IMR-90 (cell line): Measurements from ENCODE around the gene GABBR2. TPM values are rescaled to one million over a fixed set of nuclear protein-coding genes. Genes with fewer than 3 reads are reported as not detected.

Source experiments
- ATAC-seq: fragments of 200-7000 bp; cut with Tn5 transposase; 2 replicates; pipeline ENCODE4 v1.9.1; 2020; ENCODE audit warnings: low read depth, mild to moderate bottlenecking, moderate library complexity
- BruUV-seq: library from RNA; stranded (reverse); fragments of 400-500 nt; replicated peaks from 2 replicates; lab custom pipeline; 2021; lab: Mats Ljungman, UMichigan
- CTCF ChIA-PET: fragments of 300-600 bp; formaldehyde crosslinking; extraction: SDS; loops from one replicate; lab custom pipeline; 2021; ENCODE audit warnings: antibody characterized with exemption; lab: Yijun Ruan, JAX
- POLR2A ChIA-PET: fragments of 300-600 bp; sonication (Branson Sonifier 250); formaldehyde crosslinking; loops from one replicate; lab custom pipeline; 2022; ENCODE audit warnings: antibody characterized with exemption; ENCODE audit not compliant: unreplicated experiment; lab: Charles Lee
- DNase-seq: peaks from one replicate; pipeline ENCODE4 v3.0.0; 2013
- H2AFZ ChIP-seq: replicated peaks from 2 replicates; pipeline ENCODE3; 2013; ENCODE audit warnings: low read length, mild to moderate bottlenecking; ENCODE audit not compliant: poor library complexity
- H2AK5ac ChIP-seq: 2 replicates; pipeline ENCODE4 v1.6.1; 2013; ENCODE audit warnings: low read depth, low read length, inconsistent platforms
- H2AK9ac ChIP-seq: replicated peaks from 2 replicates; pipeline ENCODE3; 2013; ENCODE audit warnings: mild to moderate bottlenecking, low read depth, low read length, moderate library complexity; ENCODE audit not compliant: poor library complexity
- H2BK120ac ChIP-seq: 2 replicates; pipeline ENCODE4 v1.6.1; 2013; ENCODE audit warnings: low read depth, low read length, inconsistent platforms
- H2BK15ac ChIP-seq: 3 replicates; pipeline ENCODE4 v1.6.1; 2013; ENCODE audit warnings: low read depth, low read length, inconsistent platforms
- H2BK20ac ChIP-seq: 2 replicates; pipeline ENCODE4 v1.6.1; 2013; ENCODE audit warnings: low read depth, mild to moderate bottlenecking, inconsistent platforms, low read length, moderate library complexity
- H2BK5ac ChIP-seq: 2 replicates; pipeline ENCODE4 v1.6.1; 2013; ENCODE audit warnings: mild to moderate bottlenecking, low read depth, low read length, inconsistent platforms; ENCODE audit not compliant: poor library complexity, severe bottlenecking
- H3K14ac ChIP-seq: replicated peaks from 2 replicates; pipeline ENCODE4 v1.6.1; 2013; ENCODE audit warnings: low read depth, low read length, inconsistent platforms
- H3K18ac ChIP-seq: 2 replicates; pipeline ENCODE4 v1.6.1; 2013; ENCODE audit warnings: low read depth, low read length, control low read depth
- H3K23ac ChIP-seq: 2 replicates; pipeline ENCODE4 v1.6.1; 2013; ENCODE audit warnings: low read depth, low read length, inconsistent platforms
- H3K27ac ChIP-seq: 2 replicates; pipeline ENCODE4 v1.5.1; 2013; ENCODE audit warnings: mild to moderate bottlenecking, control low read depth, low read length; ENCODE audit not compliant: insufficient read depth
- H3K27me3 ChIP-seq: 2 replicates; pipeline ENCODE4 v1.6.1; 2013; ENCODE audit warnings: low read length; ENCODE audit not compliant: control insufficient read depth, insufficient read depth
- H3K36me3 ChIP-seq: 2 replicates; pipeline ENCODE4 v1.6.1; 2013; ENCODE audit warnings: low read length, mixed read lengths; ENCODE audit not compliant: control insufficient read depth, insufficient read depth
- H3K4ac ChIP-seq: 2 replicates; pipeline ENCODE4 v1.6.1; 2013; ENCODE audit warnings: low read depth, low read length, inconsistent platforms
- H3K4me1 ChIP-seq: 2 replicates; pipeline ENCODE4 v1.6.1; 2013; ENCODE audit warnings: low read length, mixed read lengths; ENCODE audit not compliant: control insufficient read depth, insufficient read depth
- H3K4me2 ChIP-seq: 2 replicates; pipeline ENCODE4 v1.6.1; 2013; ENCODE audit warnings: low read depth, mild to moderate bottlenecking, control low read depth, low read length, moderate library complexity
- H3K4me3 ChIP-seq: 2 replicates; pipeline ENCODE4 v1.5.1; 2013; ENCODE audit warnings: low read depth, mild to moderate bottlenecking, control low read depth, low read length, moderate library complexity; ENCODE audit not compliant: insufficient read depth
- H3K56ac ChIP-seq: 2 replicates; pipeline ENCODE4 v1.6.1; 2013; ENCODE audit warnings: low read length, inconsistent platforms; ENCODE audit not compliant: insufficient read depth; ENCODE audit errors: extremely low read depth
- H3K79me1 ChIP-seq, 2 experiments: 2 replicates each; pipeline ENCODE4 v1.6.1; 2013; ENCODE audit warnings: low read length in 2 of 2, inconsistent platforms in 1 of 2, low read depth in 1 of 2
- H3K9ac ChIP-seq: 2 replicates; pipeline ENCODE4 v1.6.1; 2013; ENCODE audit warnings: low read depth, low read length, control low read depth
- H3K9me1 ChIP-seq: 2 replicates; pipeline ENCODE4 v1.6.1; 2013; ENCODE audit warnings: low read length, inconsistent platforms; ENCODE audit not compliant: insufficient read depth
- H3K9me3 ChIP-seq: 2 replicates; pipeline ENCODE4 v1.6.1; 2013; ENCODE audit warnings: low read length; ENCODE audit not compliant: control insufficient read depth, insufficient read depth
- H4K20me1 ChIP-seq: 2 replicates; pipeline ENCODE4 v1.6.1; 2013; ENCODE audit warnings: low read length, inconsistent platforms; ENCODE audit not compliant: insufficient read depth
- H4K5ac ChIP-seq: 2 replicates; pipeline ENCODE4 v1.6.1; 2013; ENCODE audit warnings: mild to moderate bottlenecking, low read depth, low read length, control low read depth
- H4K8ac ChIP-seq, 2 experiments: 2 replicates each; pipeline ENCODE4 v1.6.1; 2013; ENCODE audit warnings: low read depth in 2 of 2, low read length in 2 of 2, control low read depth in 1 of 2, inconsistent platforms in 1 of 2
- H4K91ac ChIP-seq: 2 replicates; pipeline ENCODE4 v1.6.1; 2013; ENCODE audit warnings: low read depth, low read length, inconsistent platforms; ENCODE audit not compliant: insufficient read depth
- BHLHE40 ChIP-seq: fragments of 150-350 bp; IDR thresholded peaks from 2 replicates; pipeline ENCODE4 v1.6.1; 2016; ENCODE audit warnings: mild to moderate bottlenecking, low read depth, low read length
- CEBPB ChIP-seq: IDR thresholded peaks from 2 replicates; pipeline ENCODE4 v1.6.1; 2012; ENCODE audit warnings: low read depth, low read length, improper control_type of control experiment
- MAFK ChIP-seq: IDR thresholded peaks from 2 replicates; pipeline ENCODE4 v1.6.1; 2012; ENCODE audit warnings: low read depth, low read length, improper control_type of control experiment
- MAZ ChIP-seq: IDR thresholded peaks from 2 replicates; pipeline ENCODE4 v1.6.1; 2012; ENCODE audit warnings: low read depth, mild to moderate bottlenecking, low read length, improper control_type of control experiment, moderate library complexity, borderline replicate concordance
- NFE2L2 ChIP-seq: fragments of 150-350 bp; IDR thresholded peaks from 2 replicates; pipeline ENCODE4 v1.6.1; 2016; ENCODE audit warnings: low read depth, mild to moderate bottlenecking, low read length
- POLR2A ChIP-seq: IDR thresholded peaks from 2 replicates; pipeline ENCODE4 v1.6.1; 2012; ENCODE audit warnings: mild to moderate bottlenecking, low read depth, low read length
- RAD21 ChIP-seq: IDR thresholded peaks from 2 replicates; pipeline ENCODE4 v1.6.1; 2012; ENCODE audit warnings: low read length, improper control_type of control experiment
- RFX5 ChIP-seq: IDR thresholded peaks from 2 replicates; pipeline ENCODE4 v1.8.0; 2012; ENCODE audit warnings: low read depth, mild to moderate bottlenecking, low read length, moderate library complexity
- WGBS, 2 experiments: methylation state at CpG; one replicate each; pipeline versions ENCODE4 v1.1.5 to v1.1.7; 2013; ENCODE audit warnings: missing lambda C conversion rate in 2 of 2; ENCODE audit not compliant: insufficient read length in 1 of 2; ENCODE audit errors: extremely low coverage in 2 of 2; 5-methylcytosine and 5-hydroxymethylcytosine counted together
- dilution Hi-C: fragments of 300-500 bp; cut with HindIII; formaldehyde crosslinking; loops from one replicate; pipeline ENCODE4 v1.14.3; 2018; ENCODE audit warnings: low sequenced_read_pairs; ENCODE audit not compliant: unreplicated experiment
- in situ Hi-C: fragments of 300-500 bp; cut with MboI; formaldehyde crosslinking; loops from 3 replicates; pipeline ENCODE4 v1.14.3; 2019; ENCODE audit warnings: low sequenced_read_pairs, inconsistent platforms, mixed read lengths
- intact Hi-C: fragments of 100-400 bp; cut with micrococcal nuclease; formaldehyde crosslinking; loops from 2 replicates; pipeline ENCODE4 v1.10.0; 2022
- polyA plus RNA-seq, 3 experiments: library from polyadenylated mRNA; depleted of rRNA; stranded (reverse); fragments of >200 nt; gene quantifications; 2 replicates each; pipeline ENCODE4 v1.2.3, GENCODE V29; 2012; ENCODE audit warnings: low replicate concordance in 1 of 3
- total RNA-seq: library from RNA; depleted of rRNA; stranded (reverse); fragments of >200 nt; gene quantifications from 2 replicates; pipeline ENCODE4 v1.2.3, GENCODE V29; 2012

The GABBR2 gene
- total and polyA plus RNA-seq, 2 of the 4 experiments (the other 2 are of a cell fraction), result 14.2 to 20.3 TPM

- TF ChIP-seq MAZ (peak; percentile 46; the same call in 1 of the 2 replicates), MAFK (peak; percentile 81), NFE2L2 (no peak)
These were observed 220.0 kb downstream of the GABBR2 start (continued) for GRCh38 chr9:98488571-98489312.

GRCh38 chr9:98485706-98486105 is 223.0 kb downstream of the GABBR2 start:
- H2BK120ac ChIP-seq, result peak overlapping the region; percentile 87
- H3K9me3 ChIP-seq, result no peaks in the 10 kb centered on the region
- H3K4ac ChIP-seq, result peak overlapping the region; percentile 79
- H4K8ac ChIP-seq, result peak overlapping the region in 1 of 2 experiments; percentile 56; a peak in 2 of 4 replicates
- peak overlapping the region; percentile 23; the same call in 1 of the 2 replicates for H3K14ac ChIP-seq
- no peak for DNase-seq
- H3K79me1 ChIP-seq, result peaks cover 7 to 42% of the 10 kb centered on the region in 2 experiments; a peak in 3 of 4 replicates
- peak overlapping the region; percentile 84 for H2AK5ac ChIP-seq
- peak overlapping the region; percentile 56; the same call in 2 of the 3 replicates for H2BK15ac ChIP-seq
- no peaks in the 10 kb centered on the region; the same call in 1 of the 2 replicates for H3K36me3 ChIP-seq
- H3K4me1 ChIP-seq, result peaks cover 26% of the 10 kb centered on the region
- H4K91ac ChIP-seq, result peak overlapping the region; percentile 65; the same call in 1 of the 2 replicates
- H3K9me1 ChIP-seq, result peaks cover 47% of the 10 kb centered on the region
- H3K27ac ChIP-seq, result no peak overlapping the region; the same call in 1 of the 2 replicates
- H4K5ac ChIP-seq, result peak overlapping the region; percentile 15; the same call in 1 of the 2 replicates
- H2AFZ ChIP-seq, result peak overlapping the region; percentile 40
- peak overlapping the region; percentile 5 for H2BK5ac ChIP-seq
- ChIA-PET POLR2A (no interaction called here), CTCF (interaction anchor here (1.2 kb wide), 1 partner anchor 37 kb away, joined by 3 read pairs; no protein-coding TSS in a partner anchor)
- intact Hi-C loops, result loop anchor here (5.0 kb wide), 1 partner anchor 292 kb away; no protein-coding TSS in a partner anchor
- ATAC-seq, result no peak
- H3K23ac ChIP-seq, result no peak overlapping the region
- peak overlapping the region; percentile 26; the same call in 1 of the 2 replicates for H2BK20ac ChIP-seq
- WGBS, 2 experiments, result 60% methylated on average over 1 of the region's 4 CpGs; no CpG with 5 or more reads in 1 of the 2 experiments
- no peak overlapping the region for H3K56ac ChIP-seq
- dilution Hi-C loops, result no loop called here
- peak overlapping the region; percentile 29 for H2AK9ac ChIP-seq
- TF ChIP-seq RFX5 (no peak), CEBPB (no peak), POLR2A (no peak), RAD21 (no peak), BHLHE40 (no peak)
- BruUV-seq, result no TSS peak
- no peaks in the 10 kb centered on the region for H4K20me1 ChIP-seq
- H3K27me3 ChIP-seq, result no peaks in the 10 kb centered on the region
- no peak overlapping the region for H3K9ac ChIP-seq
- no peak overlapping the region for H3K4me2 ChIP-seq
- H3K18ac ChIP-seq, result peak overlapping the region; percentile 30; the same call in 1 of the 2 replicates
- H3K4me3 ChIP-seq, result no peak overlapping the region
- in situ Hi-C loops, result no loop called here
